ENCODE results near the gene IQGAP1.
"Not testable (repeated sequence)": the region's sequence is repeated elsewhere in the genome, so short reads cannot be mapped to it uniquely, and the experiment has no call there.

DNA sequence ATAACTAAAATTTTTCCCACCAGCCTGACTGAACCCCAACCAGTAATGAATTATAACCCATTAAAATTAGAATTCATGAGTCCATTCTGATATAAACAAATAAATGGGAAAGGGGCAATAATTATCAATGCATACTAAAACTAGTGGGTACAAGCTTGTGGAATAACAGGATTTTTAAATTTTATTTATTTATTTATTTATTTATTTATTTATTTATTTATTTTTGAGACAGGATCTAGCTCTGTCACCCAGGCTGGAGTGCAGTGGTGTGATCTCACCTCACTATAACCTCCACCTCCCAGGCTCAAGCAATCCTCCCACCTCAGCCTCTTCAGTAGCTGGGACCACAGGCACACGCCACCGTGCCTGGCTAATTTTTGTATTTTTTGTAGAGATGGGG is 125.9 kb downstream of the IQGAP1 start:
- TF ChIP-seq, protein P1, sequence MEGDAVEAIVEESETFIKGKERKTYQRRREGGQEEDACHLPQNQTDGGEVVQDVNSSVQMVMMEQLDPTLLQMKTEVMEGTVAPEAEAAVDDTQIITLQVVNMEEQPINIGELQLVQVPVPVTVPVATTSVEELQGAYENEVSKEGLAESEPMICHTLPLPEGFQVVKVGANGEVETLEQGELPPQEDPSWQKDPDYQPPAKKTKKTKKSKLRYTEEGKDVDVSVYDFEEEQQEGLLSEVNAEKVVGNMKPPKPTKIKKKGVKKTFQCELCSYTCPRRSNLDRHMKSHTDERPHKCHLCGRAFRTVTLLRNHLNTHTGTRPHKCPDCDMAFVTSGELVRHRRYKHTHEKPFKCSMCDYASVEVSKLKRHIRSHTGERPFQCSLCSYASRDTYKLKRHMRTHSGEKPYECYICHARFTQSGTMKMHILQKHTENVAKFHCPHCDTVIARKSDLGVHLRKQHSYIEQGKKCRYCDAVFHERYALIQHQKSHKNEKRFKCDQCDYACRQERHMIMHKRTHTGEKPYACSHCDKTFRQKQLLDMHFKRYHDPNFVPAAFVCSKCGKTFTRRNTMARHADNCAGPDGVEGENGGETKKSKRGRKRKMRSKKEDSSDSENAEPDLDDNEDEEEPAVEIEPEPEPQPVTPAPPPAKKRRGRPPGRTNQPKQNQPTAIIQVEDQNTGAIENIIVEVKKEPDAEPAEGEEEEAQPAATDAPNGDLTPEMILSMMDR (IDR thresholded peaks at IDR 0.05; ENCODE audit: low read length), result not testable (repeated sequence)
- TF ChIP-seq EZH2 (IDR thresholded peaks at IDR 0.05; ENCODE audit: borderline replicate concordance, low read length), result not testable (repeated sequence)

Measured in OCI-LY1 (cell line).